Keratinocyte (primary cell): ENCODE results near the gene NMB. TPM values are rescaled to one million over a fixed set of nuclear protein-coding genes. Genes with fewer than 3 reads are reported as not detected.

Experiments used
- DNase-seq: peaks from one replicate; pipeline ENCODE4 v3.0.0-alpha.2; 2011; ENCODE audit warnings: low read depth, missing footprints, low spot score
- FAIRE-seq: peaks from 2 replicates; lab custom pipeline; 2011; peaks lifted over from hg19 to GRCh38; lab: Jason Lieb, UNC
- H2AFZ ChIP-seq: 2 replicates; pipeline ENCODE4 v1.6.0; 2012; ENCODE audit warnings: low read length, control low read depth, inconsistent platforms; ENCODE audit not compliant: control insufficient read depth
- H3K27ac ChIP-seq: 2 replicates; pipeline ENCODE4 v1.5.1; 2011; ENCODE audit warnings: low read length; ENCODE audit not compliant: control insufficient read depth, insufficient read depth
- H3K27me3 ChIP-seq: 3 replicates; pipeline ENCODE4 v1.6.0; 2011; ENCODE audit warnings: low read length; ENCODE audit not compliant: control insufficient read depth, insufficient read depth; ENCODE audit errors: extremely low read depth
- H3K36me3 ChIP-seq, 2 experiments: 2 replicates in 1 of 2; 3 replicates in 1 of 2; pipeline ENCODE4 v1.5.1; 2011; ENCODE audit warnings: low read length in 2 of 2, mild to moderate bottlenecking in 1 of 2; ENCODE audit not compliant: control insufficient read depth in 2 of 2, insufficient read depth in 2 of 2; ENCODE audit errors: extremely low read depth in 1 of 2
- H3K4me1 ChIP-seq: 3 replicates; pipeline ENCODE4 v1.5.1; 2011; ENCODE audit warnings: low read length; ENCODE audit not compliant: control insufficient read depth, insufficient read depth; ENCODE audit errors: extremely low read depth
- H3K4me2 ChIP-seq: 3 replicates; pipeline ENCODE4 v1.6.0; 2011; ENCODE audit warnings: low read depth, low read length; ENCODE audit not compliant: control insufficient read depth, insufficient read depth; ENCODE audit errors: extremely low read depth
- H3K4me3 ChIP-seq, 3 experiments: fragments of 200-600 bp in 1 of 3; sonication (generic) in 1 of 3; 2 replicates in 2 of 3; 3 replicates in 1 of 3; pipeline ENCODE4 v1.5.1; 2011 to 2016; ENCODE audit warnings: low read length in 3 of 3, mild to moderate bottlenecking in 3 of 3, control low read depth in 2 of 3, inconsistent platforms in 1 of 3, low read depth in 1 of 3, mixed read lengths in 1 of 3, mixed run types in 1 of 3, moderate library complexity in 1 of 3; ENCODE audit not compliant: control insufficient read depth in 2 of 3, insufficient read depth in 2 of 3; ENCODE audit errors: extremely low read depth in 1 of 3
- H3K79me2 ChIP-seq: 2 replicates; pipeline ENCODE4 v1.6.0; 2012; ENCODE audit warnings: low read length; ENCODE audit not compliant: control insufficient read depth, insufficient read depth
- H3K9ac ChIP-seq: 3 replicates; pipeline ENCODE4 v1.6.0; 2011; ENCODE audit warnings: low read length; ENCODE audit not compliant: control insufficient read depth, insufficient read depth; ENCODE audit errors: extremely low read depth
- H3K9me1 ChIP-seq: 3 replicates; pipeline ENCODE4 v1.6.0; 2011; ENCODE audit warnings: low read length; ENCODE audit not compliant: control insufficient read depth, insufficient read depth; ENCODE audit errors: extremely low read depth
- H3K9me3 ChIP-seq: 2 replicates; pipeline ENCODE4 v1.5.1; 2012; ENCODE audit warnings: low read depth, low read length; ENCODE audit not compliant: control insufficient read depth
- H4K20me1 ChIP-seq: 3 replicates; pipeline ENCODE4 v1.6.0; 2011; ENCODE audit warnings: low read length; ENCODE audit not compliant: control insufficient read depth, insufficient read depth; ENCODE audit errors: extremely low read depth
- CTCF ChIP-seq, 3 experiments: IDR thresholded peaks in 1 of 3; conservative IDR thresholded peaks in 1 of 3; optimal IDR thresholded peaks in 1 of 3; 2 replicates in 2 of 3; 3 replicates in 1 of 3; pipeline versions ENCODE3 to v1.5.1; 2011; ENCODE audit warnings: low read length in 3 of 3, mild to moderate bottlenecking in 3 of 3, moderate library complexity in 2 of 3, control low read depth in 1 of 3, inconsistent platforms in 1 of 3; ENCODE audit not compliant: insufficient read depth in 2 of 3; ENCODE audit errors: extremely low read depth in 1 of 3
- EZH2 ChIP-seq: IDR thresholded peaks from one replicate; pipeline ENCODE4 v1.6.1; 2012; ENCODE audit warnings: inconsistent platforms, mild to moderate bottlenecking, low read length, moderate library complexity
- dilution Hi-C: fragments of 300-500 bp; cut with MboI; formaldehyde crosslinking; loops from one replicate; pipeline ENCODE4 v1.7.0; 2020; ENCODE audit warnings: low sequenced_read_pairs; ENCODE audit not compliant: extremely low pct_ligation_motif_present
- polyA plus RNA-seq, 5 experiments: library from polyadenylated mRNA; depleted of rRNA in 3 of 5; stranded (reverse) in 3 of 5; stranded (forward) in 1 of 5; unstranded in 1 of 5; fragments of >200 nt; gene quantifications; 1 replicate in 1 of 5; 2 replicates in 3 of 5; 3 replicates in 1 of 5; pipeline versions ENCODE4 v1.2.1 to v1.2.3, GENCODE V29; 2011 to 2012; ENCODE audit warnings: missing spikeins in 2 of 5, low read depth in 1 of 5, low replicate concordance in 1 of 5

The NMB gene
- polyA plus RNA-seq, 1 donor (not counting 4 experiments of a cell fraction or from before 2014, with no cell fraction given), result 3.9 TPM

GRCh38 chr15:84629033-84629432, 29.0 kb downstream of the NMB start:
- Histone ChIP-seq H3K9ac (no peak overlapping the region), H3K36me3 (no peaks in the 10 kb centered on the region), H3K4me2 (no peak overlapping the region), H3K27me3 (no peaks in the 10 kb centered on the region), H3K4me3 (no peak overlapping the region), H4K20me1 (no peaks in the 10 kb centered on the region), H3K9me3 (no peaks in the 10 kb centered on the region), H3K9me1 (no peaks in the 10 kb centered on the region), H3K79me2 (peaks cover 8% of the 10 kb centered on the region), H2AFZ (no peak overlapping the region), H3K27ac (no peak overlapping the region), H3K4me1 (peaks cover 18% of the 10 kb centered on the region)
- DNase-seq, result no peak
- no peak for TF ChIP-seq EZH2
- TF ChIP-seq CTCF (optimal IDR thresholded peaks at IDR 0.05 in 1 of 3, IDR thresholded peaks at IDR 0.05 in 1 of 3, conservative IDR thresholded peaks at IDR 0.05 in 1 of 3; ENCODE audit: extremely low read depth in 1 of 3, insufficient read depth in 2 of 3, low read length in 3 of 3), result no peak
- dilution Hi-C loops, result no loop called here
- no peak for FAIRE-seq

GRCh38 chr15:84625123-84625522, 32.9 kb downstream of the NMB start:
- FAIRE-seq, result no peak
- H3K9me3 ChIP-seq, result peaks cover 20% of the 10 kb centered on the region
- no peaks in the 10 kb centered on the region for H3K27me3 ChIP-seq
- H3K9ac ChIP-seq, result no peak overlapping the region
- no peak overlapping the region for H3K4me3 ChIP-seq
- no peaks in the 10 kb centered on the region for H3K9me1 ChIP-seq
- no peak overlapping the region for H3K27ac ChIP-seq
- no peak overlapping the region for H3K4me2 ChIP-seq
- H3K4me1 ChIP-seq, result no peaks in the 10 kb centered on the region
- H2AFZ ChIP-seq, result no peak overlapping the region
- DNase-seq, result no peak
- peaks cover 7 to 9% of the 10 kb centered on the region in 2 experiments for H3K36me3 ChIP-seq
- no peaks in the 10 kb centered on the region for H4K20me1 ChIP-seq
- no peaks in the 10 kb centered on the region for H3K79me2 ChIP-seq
- dilution Hi-C loops, result no loop called here
- TF ChIP-seq EZH2 (no peak), CTCF (optimal IDR thresholded peaks at IDR 0.05 in 1 of 3, IDR thresholded peaks at IDR 0.05 in 1 of 3, conservative IDR thresholded peaks at IDR 0.05 in 1 of 3; ENCODE audit: extremely low read depth in 1 of 3, insufficient read depth in 2 of 3, low read length in 3 of 3) (no peak)
